HepG2 (cell line): ENCODE results near the gene MADD. TPM values are rescaled to one million over a fixed set of nuclear protein-coding genes. Genes with fewer than 3 reads are reported as not detected.

Experiments
- AGO2 ChIP-seq: fragments of 200-400 bp; formaldehyde crosslinking; optimal IDR thresholded peaks from 2 replicates; pipeline ENCODE3; 2017; ENCODE audit warnings: mild to moderate bottlenecking, low read depth, low read length, moderate library complexity
- AKAP8 ChIP-seq: sonication (generic); formaldehyde crosslinking; IDR thresholded peaks from 2 replicates; pipeline ENCODE4 v1.5.1; 2020; ENCODE audit warnings: mild to moderate bottlenecking, missing genetic modification reagents
- ARNT ChIP-seq: fragments of 450-650 bp; IDR thresholded peaks from 2 replicates; pipeline ENCODE4 v1.6.1; 2017
- CTCF ChIP-seq: sonication (generic); formaldehyde crosslinking; IDR thresholded peaks from 2 replicates; pipeline ENCODE4 v1.5.0; 2020; ENCODE audit warnings: mild to moderate bottlenecking, missing genetic modification reagents, moderate library complexity
- ELF1 ChIP-seq: sonication (generic); formaldehyde crosslinking; IDR thresholded peaks from 2 replicates; pipeline ENCODE4 v1.4.0; 2020; ENCODE audit warnings: missing genetic modification reagents
- GABPB1 ChIP-seq: IDR thresholded peaks from 2 replicates; pipeline ENCODE4 v1.6.1; 2016; ENCODE audit warnings: mild to moderate bottlenecking, missing genetic modification reagents, moderate library complexity, missing compliant biosample characterization
- NR0B2 ChIP-seq: sonication (generic); formaldehyde crosslinking; IDR thresholded peaks from 2 replicates; pipeline ENCODE4 v1.4.0; 2020; ENCODE audit warnings: mild to moderate bottlenecking, missing genetic modification reagents
- PRPF4 ChIP-seq: fragments of 200-400 bp; formaldehyde crosslinking; IDR thresholded peaks from 2 replicates; pipeline ENCODE4 v1.6.1; 2016; ENCODE audit warnings: low read length, low read depth; ENCODE audit not compliant: poor library complexity, severe bottlenecking
- SALL2 ChIP-seq: sonication (generic); formaldehyde crosslinking; IDR thresholded peaks from 2 replicates; pipeline ENCODE4 v1.8.1; 2023; ENCODE audit warnings: mild to moderate bottlenecking, missing genetic modification reagents, inconsistent platforms
- SIX4 ChIP-seq: sonication (generic); formaldehyde crosslinking; IDR thresholded peaks from 2 replicates; pipeline ENCODE4 v1.4.0; 2020; ENCODE audit warnings: missing genetic modification reagents
- SMARCC2 ChIP-seq: fragments of 450-650 bp; IDR thresholded peaks from 2 replicates; pipeline ENCODE4 v1.6.1; 2017; ENCODE audit warnings: antibody characterized with exemption, mild to moderate bottlenecking
- SYNCRIP ChIP-seq: fragments of 200-400 bp; formaldehyde crosslinking; IDR thresholded peaks from 2 replicates; pipeline ENCODE4 v1.6.1; 2018; ENCODE audit warnings: mild to moderate bottlenecking, low read depth, low read length; ENCODE audit not compliant: insufficient read depth
- USF2 ChIP-seq, 2 experiments: sonication (generic) in 1 of 2; formaldehyde crosslinking in 1 of 2; IDR thresholded peaks; 2 replicates each; pipeline versions ENCODE4 v1.5.1 to v1.6.1; 2011 to 2020; ENCODE audit warnings: borderline replicate concordance in 1 of 2, low read depth in 1 of 2, low read length in 1 of 2, mild to moderate bottlenecking in 1 of 2, missing genetic modification reagents in 1 of 2, moderate library complexity in 1 of 2
- ZBTB33 ChIP-seq: sonication (generic); formaldehyde crosslinking; IDR thresholded peaks from 2 replicates; pipeline ENCODE4 v1.4.0; 2020; ENCODE audit warnings: missing genetic modification reagents
- ZBTB43 ChIP-seq: sonication (generic); formaldehyde crosslinking; conservative IDR thresholded peaks from 2 replicates; pipeline ENCODE4 v1.4.0; 2020; ENCODE audit warnings: missing genetic modification reagents
- ZFP1 ChIP-seq: IDR thresholded peaks from 2 replicates; pipeline ENCODE4 v1.6.1; 2016
- ZFP36 ChIP-seq: fragments of 150-350 bp; IDR thresholded peaks from 2 replicates; pipeline ENCODE4 v1.6.1; 2018; ENCODE audit warnings: borderline replicate concordance, low read length, low read depth; ENCODE audit not compliant: partially characterized antibody
- ZNF33B ChIP-seq: sonication (generic); formaldehyde crosslinking; IDR thresholded peaks from 2 replicates; pipeline ENCODE4 v1.5.1; 2020; ENCODE audit warnings: mild to moderate bottlenecking, missing genetic modification reagents
- ZNF496 ChIP-seq: sonication (generic); formaldehyde crosslinking; IDR thresholded peaks from 2 replicates; pipeline ENCODE4 v1.8.1; 2023; ENCODE audit warnings: mild to moderate bottlenecking, moderate library complexity, missing genetic modification reagents; ENCODE audit not compliant: insufficient replicate concordance
- ZNF607 ChIP-seq: sonication (generic); formaldehyde crosslinking; IDR thresholded peaks from 2 replicates; pipeline ENCODE4 v1.5.1; 2020; ENCODE audit warnings: missing genetic modification reagents, mild to moderate bottlenecking, borderline replicate concordance
- ZNF720 ChIP-seq: sonication (generic); formaldehyde crosslinking; IDR thresholded peaks from 2 replicates; pipeline ENCODE4 v1.4.0; 2020; ENCODE audit warnings: missing genetic modification reagents
- ZNF782 ChIP-seq: sonication (generic); formaldehyde crosslinking; IDR thresholded peaks from 2 replicates; pipeline ENCODE4 v1.4.0; 2020; ENCODE audit warnings: missing genetic modification reagents, mild to moderate bottlenecking, borderline replicate concordance
- polyA plus RNA-seq, 8 experiments: library from polyadenylated mRNA; depleted of rRNA in 3 of 8; stranded (reverse) in 7 of 8; unstranded in 1 of 8; fragments of >200 nt; fragmentation: Illumina TruSeq in 4 of 8; extraction: Trizol in 4 of 8; gene quantifications; 2 replicates each; pipeline versions ENCODE4 v1.2.1 to v1.2.3, GENCODE V29; 2011 to 2016; ENCODE audit warnings: low read depth in 4 of 8, missing spikeins in 1 of 8, mixed read lengths in 1 of 8; ENCODE audit not compliant: insufficient read depth in 1 of 8
- total RNA-seq, 5 experiments: library from RNA; depleted of rRNA; stranded (reverse); fragments of >200 nt; fragmentation: Illumina TruSeq; extraction: Trizol; gene quantifications; 2 replicates each; pipeline ENCODE4 v1.2.3, GENCODE V29; 2016; ENCODE audit warnings: low read depth in 1 of 5

Gene MADD
- total and polyA plus RNA-seq, 2 of the 13 experiments (the other 11 are each of a cell fraction or from before 2014, with no cell fraction given): 18.0 to 29.2 TPM

GRCh38 chr11:47248664-47249377 is 21.1 kb upstream of the MADD start, which contains the start of gene ACP2 (continued):
- no peak for TF ChIP-seq ZNF496
- peak; percentile 77; the same call in 1 of the 2 replicates for TF ChIP-seq ZNF782
- TF ChIP-seq ZFP1: peak; percentile 56; the same call in 1 of the 2 replicates
- TF ChIP-seq ZNF607 (CRISPR knock-in tag): peak; percentile 85; the same call in 1 of the 2 replicates
- peak; percentile 55; the same call in 1 of the 2 replicates for TF ChIP-seq ZBTB33 (CRISPR knock-in tag)
- TF ChIP-seq PRPF4: no peak
- TF ChIP-seq SYNCRIP: no peak
- TF ChIP-seq ZFP36: no peak
- no peak for TF ChIP-seq USF2 (IDR thresholded peaks at IDR 0.05; ENCODE audit: low read depth, low read length)
- TF ChIP-seq USF2 (CRISPR knock-in tag; IDR thresholded peaks at IDR 0.05; ENCODE audit: borderline replicate concordance): no peak
- TF ChIP-seq AGO2: peak; percentile 47
- peak; percentile 84 for TF ChIP-seq ELF1 (CRISPR knock-in tag)
- 0 out of 2 replicates have a peak, but pooled peaks have one; percentile 52 for TF ChIP-seq ZNF720 (CRISPR knock-in tag)
- peak; percentile 57 for TF ChIP-seq CTCF (CRISPR knock-in tag)
- TF ChIP-seq ARNT: no peak
- peak; percentile 100 for TF ChIP-seq GABPB1 (CRISPR knock-in tag)
- TF ChIP-seq AKAP8 (CRISPR knock-in tag): no peak
- peak; percentile 75; the same call in 1 of the 2 replicates for TF ChIP-seq ZNF33B
- TF ChIP-seq NR0B2 (CRISPR knock-in tag): peak; percentile 82; the same call in 1 of the 2 replicates
- TF ChIP-seq SALL2 (CRISPR knock-in tag): peak; percentile 84
- peak; percentile 62 for TF ChIP-seq ZBTB43 (CRISPR knock-in tag)
- peak; percentile 38; the same call in 1 of the 2 replicates for TF ChIP-seq SIX4
- TF ChIP-seq SMARCC2: no peak
